Measurements from ENCODE around the gene RPL13.

The RPL13 gene

GRCh38 chr16:89545044-89545830 is 15.2 kb upstream of the RPL13 start:
- DNase-seq (ENCODE audit: low read depth in 2 of 2), result no peak

- no peak for DNase-seq (ENCODE audit: low read depth in 2 of 2)
These were observed 14.5 kb upstream of the RPL13 start for GRCh38 chr16:89545831-89546574.

GRCh38 chr16:89546781-89547180 is 13.7 kb upstream of the RPL13 start:
- DNase-seq (ENCODE audit: low read depth in 2 of 2), result no peak

GRCh38 chr16:89547291-89547690 is 13.2 kb upstream of the RPL13 start:
- no peak for DNase-seq (ENCODE audit: low read depth in 2 of 2)

GRCh38 chr16:89547860-89548259 is 12.6 kb upstream of the RPL13 start:
- no peak for DNase-seq (ENCODE audit: low read depth in 2 of 2)

GRCh38 chr16:89548344-89549006 is 12.0 kb upstream of the RPL13 start:
- no peak for DNase-seq (ENCODE audit: low read depth in 2 of 2)

GRCh38 chr16:89549007-89549700 is 11.3 kb upstream of the RPL13 start:
- DNase-seq (ENCODE audit: low read depth in 2 of 2), result no peak

GRCh38 chr16:89550421-89551007 is 10.0 kb upstream of the RPL13 start:
- DNase-seq (ENCODE audit: low read depth in 2 of 2), result no peak

- no peak for DNase-seq (ENCODE audit: low read depth in 2 of 2)
These were observed 8.2 kb upstream of the RPL13 start for GRCh38 chr16:89552329-89552728.

GRCh38 chr16:89552913-89553312 is 7.6 kb upstream of the RPL13 start:
- DNase-seq (ENCODE audit: low read depth in 2 of 2), result no peak

- no peak for DNase-seq (ENCODE audit: low read depth in 2 of 2)
These were observed 6.7 kb upstream of the RPL13 start for GRCh38 chr16:89553733-89554132.

GRCh38 chr16:89554343-89554742 is 6.1 kb upstream of the RPL13 start:
- no peak for DNase-seq (ENCODE audit: low read depth in 2 of 2)

GRCh38 chr16:89555265-89555664 is 5.2 kb upstream of the RPL13 start:
- DNase-seq (ENCODE audit: low read depth in 2 of 2), result no peak

GRCh38 chr16:89555780-89556179 is 4.7 kb upstream of the RPL13 start:
- no peak for DNase-seq (ENCODE audit: low read depth in 2 of 2)

- DNase-seq (ENCODE audit: low read depth in 2 of 2), result peak; percentile 82 to 83
These were observed 3.5 kb upstream of the RPL13 start for GRCh38 chr16:89556750-89557689.

- no peak for DNase-seq (ENCODE audit: low read depth in 2 of 2)
These were observed 2.6 kb upstream of the RPL13 start for GRCh38 chr16:89557690-89558490.

- DNase-seq (ENCODE audit: low read depth in 2 of 2), result no peak
These were observed 831 bp downstream of the RPL13 start for GRCh38 chr16:89561142-89561883.

- no peak for DNase-seq (ENCODE audit: low read depth in 2 of 2)
These were observed 1.6 kb downstream of the RPL13 start for GRCh38 chr16:89561884-89562599.

Data from stimulated activated CD8-positive, alpha-beta memory T cell treated with anti-CD3 and anti-CD28 coated beads, Interleukin-2, amount 100 ng/mL, for 48 hours (primary cell).